Endothelial cell of umbilical vein (primary cell): ENCODE data around the gene LRRN1.

ENCODE experiments used
- CTCF ChIP-seq, 2 donors: IDR thresholded peaks; 1 replicate in 1 of 2; 2 replicates in 1 of 2; pipeline ENCODE4 v1.5.1; 2011; ENCODE audit warnings: low read length in 2 of 2, mild to moderate bottlenecking in 2 of 2, moderate library complexity in 2 of 2, control low read depth in 1 of 2, inconsistent platforms in 1 of 2, low read depth in 1 of 2; ENCODE audit not compliant: insufficient read depth in 1 of 2; ENCODE audit errors: extremely low read depth in 1 of 2
- EZH2 ChIP-seq: IDR thresholded peaks from 2 replicates; pipeline ENCODE4 v1.6.1; 2012; ENCODE audit warnings: borderline replicate concordance, low read depth, mild to moderate bottlenecking, moderate library complexity, low read length, inconsistent platforms; ENCODE audit not compliant: severe bottlenecking
- MAX ChIP-seq: IDR thresholded peaks from 2 replicates; pipeline ENCODE4 v1.6.1; 2011; ENCODE audit not compliant: insufficient read depth, insufficient read length
- POLR2A ChIP-seq: IDR thresholded peaks from 2 replicates; pipeline ENCODE4 v1.6.1; 2012; ENCODE audit warnings: low read depth, mild to moderate bottlenecking, control low read depth, low read length
- POLR2AphosphoS5 ChIP-seq: IDR thresholded peaks from 2 replicates; pipeline ENCODE4 v1.6.1; 2012; ENCODE audit warnings: low read depth, mild to moderate bottlenecking, control low read depth, low read length, moderate library complexity; ENCODE audit not compliant: insufficient read depth

- TF ChIP-seq MAX (no peak), CTCF (IDR thresholded peaks at IDR 0.05; ENCODE audit: extremely low read depth in 1 of 2, insufficient read depth in 1 of 2, low read depth in 1 of 2, low read length in 2 of 2) (no peak), POLR2AphosphoS5 (no peak), POLR2A (no peak), EZH2 (no peak)
Measured at GRCh38 chr3:3800685-3801493, 1.7 kb downstream of the LRRN1 start.
